Kidney (tissue), 14 donors: Measurements from ENCODE around the gene ATR. TPM values are rescaled to one million over a fixed set of nuclear protein-coding genes. Genes with fewer than 3 reads are reported as not detected.
"Not testable (repeated sequence)": the region's sequence is repeated elsewhere in the genome, so short reads cannot be mapped to it uniquely, and the experiment has no call there.

Source experiments
- DNase-seq, 5 donors: peaks; one replicate each; pipeline ENCODE4 v3.0.0-alpha.2; 2013 to 2020
- FAIRE-seq: peaks from 2 replicates; lab custom pipeline; 2012; peaks lifted over from hg19 to GRCh38; lab: Jason Lieb, UNC
- H3K27ac ChIP-seq, 2 donors: one replicate each; pipeline ENCODE4 v1.7.0; 2013; ENCODE audit warnings: low read depth in 2 of 2, low read length in 2 of 2, inconsistent platforms in 1 of 2
- H3K27me3 ChIP-seq: one replicate; pipeline ENCODE4 v1.7.1; 2013; ENCODE audit warnings: low read length, inconsistent platforms; ENCODE audit not compliant: control insufficient read depth, insufficient read depth
- H3K36me3 ChIP-seq, 3 donors: one replicate each; pipeline versions ENCODE4 v1.7.0 to v1.7.1; 2013; ENCODE audit warnings: low read length in 3 of 3, control low read depth in 1 of 3, inconsistent platforms in 1 of 3; ENCODE audit not compliant: insufficient read depth in 3 of 3, control insufficient read depth in 2 of 3
- H3K4me1 ChIP-seq, 3 donors: one replicate each; pipeline versions ENCODE4 v1.7.0 to v1.7.1; 2013; ENCODE audit warnings: low read length in 3 of 3, inconsistent platforms in 1 of 3, low read depth in 1 of 3; ENCODE audit not compliant: control insufficient read depth in 2 of 3, insufficient read depth in 2 of 3
- H3K4me3 ChIP-seq, 3 donors: one replicate each; pipeline versions ENCODE4 v1.7.0 to v1.8.1; 2013; ENCODE audit warnings: low read length in 3 of 3, control low read depth in 1 of 3, inconsistent platforms in 1 of 3
- H3K9ac ChIP-seq, 3 donors: one replicate each; pipeline versions ENCODE4 v1.7.0 to v1.7.1; 2013; ENCODE audit warnings: low read length in 3 of 3, control low read depth in 1 of 3, inconsistent platforms in 1 of 3
- H3K9me3 ChIP-seq, 3 donors: one replicate each; pipeline versions ENCODE4 v1.7.0 to v1.7.1; 2013; ENCODE audit warnings: low read length in 3 of 3, control low read depth in 1 of 3, inconsistent platforms in 1 of 3; ENCODE audit not compliant: control insufficient read depth in 2 of 3, insufficient read depth in 1 of 3
- intact Hi-C: fragments of 100-400 bp; cut with DNase I; formaldehyde crosslinking; loops from one replicate; pipeline ENCODE4 v1.11.1; 2022
- polyA plus RNA-seq: library from polyadenylated mRNA; stranded (reverse); fragments of 350-450 nt; fragmentation: Illumina TruSeq; extraction: RNeasy Lipid Tissue Mini Kit (QIAGEN cat#74804); gene quantifications from one replicate; pipeline ENCODE4 v1.2.3, GENCODE V29; 2014; ENCODE audit warnings: low read depth, low replicate concordance; ENCODE audit not compliant: insufficient read depth
- total RNA-seq: library from RNA; stranded (reverse); fragmentation: NEBNext Ultra II Directional; extraction: Animal tissue kit (Norgen Biotek cat#: 25700); gene quantifications from one replicate; pipeline ENCODE4 v1.2.1, GENCODE V29; 2021
- TF ChIP-seq, protein P1 (sequence below): IDR thresholded peaks from 3 replicates; pipeline ENCODE4 v1.5.1; 2012; ENCODE audit warnings: mild to moderate bottlenecking, moderate library complexity, borderline replicate concordance; ENCODE audit not compliant: insufficient read depth; ENCODE audit errors: extremely low read depth
- donor health status: control.
- donor health status: control.
- donor health status: control.
- donor health status: control.
- donor health status: control.
- donor health status: DM: yes; HTN: yes; CAD: no.
- donor health status: Normal renal cell carcinoma (clear cell type).

The ATR gene
- total and polyA plus RNA-seq, 2 donors from 2014 or later: 17.4 to 31.8 TPM

DNA sequence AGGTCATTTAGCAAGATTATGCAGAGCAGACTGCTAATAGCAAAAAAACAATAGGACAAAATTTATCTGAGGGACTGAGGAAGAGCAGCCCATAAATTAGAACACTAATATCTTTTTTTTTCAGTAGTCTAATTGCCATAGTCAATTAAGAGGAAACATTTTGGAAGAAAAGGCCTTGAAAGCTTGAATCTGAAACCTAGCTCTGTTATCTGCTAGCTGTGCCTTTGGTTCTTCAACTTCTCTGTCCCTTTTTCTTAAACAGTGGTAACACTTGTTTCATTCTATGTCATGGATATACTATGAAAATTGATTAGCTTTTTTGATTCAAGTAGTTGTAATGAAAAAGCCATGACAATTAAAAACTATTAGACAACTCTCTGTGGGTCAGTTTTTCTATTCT is 1.7 kb downstream of the ATR start:
- no peaks in the 10 kb centered on the region for H3K27me3 ChIP-seq
- TF ChIP-seq, protein P1, sequence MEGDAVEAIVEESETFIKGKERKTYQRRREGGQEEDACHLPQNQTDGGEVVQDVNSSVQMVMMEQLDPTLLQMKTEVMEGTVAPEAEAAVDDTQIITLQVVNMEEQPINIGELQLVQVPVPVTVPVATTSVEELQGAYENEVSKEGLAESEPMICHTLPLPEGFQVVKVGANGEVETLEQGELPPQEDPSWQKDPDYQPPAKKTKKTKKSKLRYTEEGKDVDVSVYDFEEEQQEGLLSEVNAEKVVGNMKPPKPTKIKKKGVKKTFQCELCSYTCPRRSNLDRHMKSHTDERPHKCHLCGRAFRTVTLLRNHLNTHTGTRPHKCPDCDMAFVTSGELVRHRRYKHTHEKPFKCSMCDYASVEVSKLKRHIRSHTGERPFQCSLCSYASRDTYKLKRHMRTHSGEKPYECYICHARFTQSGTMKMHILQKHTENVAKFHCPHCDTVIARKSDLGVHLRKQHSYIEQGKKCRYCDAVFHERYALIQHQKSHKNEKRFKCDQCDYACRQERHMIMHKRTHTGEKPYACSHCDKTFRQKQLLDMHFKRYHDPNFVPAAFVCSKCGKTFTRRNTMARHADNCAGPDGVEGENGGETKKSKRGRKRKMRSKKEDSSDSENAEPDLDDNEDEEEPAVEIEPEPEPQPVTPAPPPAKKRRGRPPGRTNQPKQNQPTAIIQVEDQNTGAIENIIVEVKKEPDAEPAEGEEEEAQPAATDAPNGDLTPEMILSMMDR: no peak
- no peak overlapping the region for H3K4me3 ChIP-seq
- FAIRE-seq (no peak), DNase-seq (no peak)
- no peaks in the 10 kb centered on the region for H3K36me3 ChIP-seq
- peaks cover 5 to 11% (median 7%) of the 10 kb centered on the region in 3 donors for H3K4me1 ChIP-seq
- no peaks in the 10 kb centered on the region for H3K9me3 ChIP-seq
- intact Hi-C loops: no loop called here
- H3K9ac ChIP-seq: no peak overlapping the region
- no peak overlapping the region for H3K27ac ChIP-seq

DNA sequence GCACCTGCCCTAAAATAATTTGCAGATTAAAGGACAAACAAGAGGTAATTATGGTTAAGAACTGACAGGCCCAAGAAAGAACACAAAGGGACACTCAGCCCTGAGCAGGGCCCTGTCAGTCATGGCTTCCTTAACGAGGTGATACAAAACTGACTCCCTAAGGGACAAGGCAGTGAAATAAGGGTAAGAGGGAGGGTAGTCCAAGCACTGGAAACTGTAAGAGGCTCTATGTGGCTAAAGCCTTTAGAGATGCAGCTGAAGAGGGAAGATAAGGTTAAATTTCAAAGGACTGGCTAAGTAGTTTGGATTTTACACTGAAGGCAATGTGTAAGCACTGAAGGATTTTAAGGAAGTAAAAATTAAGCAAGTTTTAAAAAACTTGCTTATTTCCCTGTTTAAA is 3.9 kb downstream of the ATR start:
- peaks cover 5 to 11% (median 7%) of the 10 kb centered on the region in 3 donors for H3K4me1 ChIP-seq
- no peaks in the 10 kb centered on the region for H3K27me3 ChIP-seq
- no peaks in the 10 kb centered on the region for H3K9me3 ChIP-seq
- FAIRE-seq (no peak), DNase-seq (no peak)
- TF ChIP-seq, protein P1: no peak
- H3K4me3 ChIP-seq: no peak overlapping the region
- intact Hi-C loops: no loop called here
- no peak overlapping the region for H3K27ac ChIP-seq
- no peak overlapping the region for H3K9ac ChIP-seq
- no peaks in the 10 kb centered on the region for H3K36me3 ChIP-seq

DNA sequence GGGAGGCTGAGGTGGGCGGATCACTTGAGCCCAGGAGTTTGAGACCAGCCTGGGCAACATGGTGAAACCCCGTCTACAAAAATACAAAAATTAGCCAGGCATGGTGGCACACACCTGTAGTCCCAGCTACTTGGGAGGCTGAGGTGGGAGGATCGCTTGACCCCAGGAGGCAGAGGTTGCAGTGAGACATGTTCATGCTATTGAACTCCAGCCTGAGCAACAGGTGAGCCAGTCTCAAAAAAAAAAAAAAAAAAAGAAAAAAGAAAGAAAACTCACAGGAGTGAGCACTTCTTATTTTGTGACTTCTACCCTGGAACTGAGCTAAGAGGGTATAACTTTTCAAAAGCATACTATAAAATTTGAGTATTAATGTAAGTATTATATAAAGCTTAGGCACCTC is 4.3 kb downstream of the ATR start:
- H3K4me1 ChIP-seq, intact Hi-C loops, H3K4me3 ChIP-seq, DNase-seq, FAIRE-seq, H3K36me3 ChIP-seq, H3K27me3 ChIP-seq, H3K9me3 ChIP-seq, H3K9ac ChIP-seq, H3K27ac ChIP-seq: not testable (repeated sequence)

DNA sequence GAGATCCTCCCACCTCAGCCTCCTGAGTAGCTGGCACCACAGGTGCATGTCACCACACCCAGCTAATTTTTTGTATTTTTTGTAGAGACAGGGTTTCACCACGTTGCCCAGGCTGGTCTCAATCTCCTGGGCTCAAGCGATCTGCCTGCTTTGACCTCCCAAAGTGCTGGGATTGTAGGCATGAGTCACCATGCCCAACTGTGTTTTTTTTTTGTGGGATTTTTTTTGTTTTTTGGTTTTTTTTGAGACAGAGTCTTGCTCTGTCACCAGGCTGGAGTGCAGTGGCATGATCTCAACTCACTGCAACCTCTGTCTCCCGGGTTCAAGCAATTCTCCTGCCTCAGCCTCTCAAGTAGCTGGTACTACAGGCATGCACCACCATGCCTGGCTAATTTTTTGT is 9.1 kb downstream of the ATR start:
- H3K9me3 ChIP-seq, H3K27ac ChIP-seq, H3K4me1 ChIP-seq, DNase-seq, H3K9ac ChIP-seq, H3K4me3 ChIP-seq, H3K36me3 ChIP-seq, H3K27me3 ChIP-seq, intact Hi-C loops, FAIRE-seq: not testable (repeated sequence)
